CD14-positive monocyte (primary cell): ENCODE measurements around the gene H6PD. TPM values are rescaled to one million over a fixed set of nuclear protein-coding genes. Genes with fewer than 3 reads are reported as not detected.

Experiments used
- DNase-seq, 3 donors: peaks; one replicate each; pipeline ENCODE4 v3.0.0-alpha.2; 2011 to 2022
- H2AFZ ChIP-seq: 2 replicates; pipeline ENCODE4 v1.6.0; 2012; ENCODE audit warnings: mild to moderate bottlenecking, low read depth, low read length, inconsistent platforms; ENCODE audit not compliant: insufficient read depth, poor library complexity, severe bottlenecking
- H3K27ac ChIP-seq, 2 donors: 1 replicate in 1 of 2; 2 replicates in 1 of 2; pipeline ENCODE4 v1.5.1; 2012 to 2013; ENCODE audit warnings: low read length in 2 of 2, control low read depth in 1 of 2, inconsistent platforms in 1 of 2, low read depth in 1 of 2, mild to moderate bottlenecking in 1 of 2
- H3K27me3 ChIP-seq, 2 donors: one replicate each; pipeline versions ENCODE4 v1.6.0 to v1.6.1; 2011 to 2013; ENCODE audit warnings: low read length in 2 of 2; ENCODE audit not compliant: control insufficient read depth in 2 of 2, insufficient read depth in 2 of 2
- H3K36me3 ChIP-seq, 2 donors: replicated peaks in 1 of 2; 1 replicate in 1 of 2; 2 replicates in 1 of 2; pipeline versions ENCODE4 v1.5.1 to v1.6.1; 2012 to 2013; ENCODE audit warnings: low read length in 2 of 2, control low read depth in 1 of 2, inconsistent platforms in 1 of 2, mild to moderate bottlenecking in 1 of 2; ENCODE audit not compliant: insufficient read depth in 2 of 2, control insufficient read depth in 1 of 2
- H3K4me1 ChIP-seq, 2 donors: 1 replicate in 1 of 2; 2 replicates in 1 of 2; pipeline versions ENCODE4 v1.5.1 to v1.6.1; 2012 to 2013; ENCODE audit warnings: low read length in 2 of 2, control low read depth in 1 of 2, inconsistent platforms in 1 of 2, mild to moderate bottlenecking in 1 of 2, moderate library complexity in 1 of 2; ENCODE audit not compliant: insufficient read depth in 2 of 2, control insufficient read depth in 1 of 2
- H3K4me2 ChIP-seq: replicated peaks from 2 replicates; pipeline ENCODE3; 2012; ENCODE audit warnings: low read length, moderate library complexity, mild to moderate bottlenecking; ENCODE audit not compliant: poor library complexity, severe bottlenecking; ENCODE audit errors: extremely low read depth
- H3K4me3 ChIP-seq, 3 experiments: fragments of 200-600 bp in 1 of 3; sonication (generic) in 1 of 3; replicated peaks in 1 of 3; 1 replicate in 2 of 3; 2 replicates in 1 of 3; pipeline ENCODE4 v1.5.1; 2011 to 2013; ENCODE audit warnings: low read length in 3 of 3, mild to moderate bottlenecking in 3 of 3, control low read depth in 2 of 3, low read depth in 2 of 3, inconsistent platforms in 1 of 3, moderate library complexity in 1 of 3
- H3K79me2 ChIP-seq: 2 replicates; pipeline ENCODE4 v1.6.0; 2012; ENCODE audit warnings: mild to moderate bottlenecking, control low read depth, inconsistent platforms, low read length, moderate library complexity; ENCODE audit not compliant: insufficient read depth
- H3K9ac ChIP-seq: 2 replicates; pipeline ENCODE4 v1.6.0; 2017; ENCODE audit warnings: low read length, mild to moderate bottlenecking; ENCODE audit not compliant: insufficient read depth, poor library complexity, severe bottlenecking
- H3K9me3 ChIP-seq, 2 donors: replicated peaks in 1 of 2; 1 replicate in 1 of 2; 2 replicates in 1 of 2; pipeline versions ENCODE4 v1.5.1 to v1.6.1; 2012 to 2013; ENCODE audit warnings: low read length in 2 of 2, control low read depth in 1 of 2; ENCODE audit not compliant: control insufficient read depth in 1 of 2, insufficient read depth in 1 of 2
- H4K20me1 ChIP-seq: 2 replicates; pipeline ENCODE4 v1.6.0; 2012; ENCODE audit warnings: mild to moderate bottlenecking, low read length, control low read depth, moderate library complexity; ENCODE audit not compliant: insufficient read depth
- H3K27ac Mint-ChIP-seq, 7 donors: one replicate each; pipeline ENCODE4 v1.8.0; 2020; ENCODE audit warnings: mild to moderate bottlenecking in 7 of 7, mixed read lengths in 7 of 7, moderate library complexity in 6 of 7, inconsistent platforms in 2 of 7
- H3K27me3 Mint-ChIP-seq, 3 donors: one replicate each; pipeline ENCODE4 v1.8.0; 2021 to 2022; ENCODE audit warnings: low read depth in 3 of 3, mild to moderate bottlenecking in 3 of 3, mixed read lengths in 3 of 3, moderate library complexity in 3 of 3, inconsistent platforms in 1 of 3
- H3K36me3 Mint-ChIP-seq, 2 donors: one replicate each; pipeline ENCODE4 v1.8.0; 2020; ENCODE audit warnings: mixed read lengths in 2 of 2, inconsistent platforms in 1 of 2, mild to moderate bottlenecking in 1 of 2
- H3K4me1 Mint-ChIP-seq: one replicate; pipeline ENCODE4 v1.8.0; 2020; ENCODE audit warnings: mild to moderate bottlenecking, mixed read lengths
- H3K4me3 Mint-ChIP-seq, 2 donors: one replicate each; pipeline ENCODE4 v1.8.0; 2020; ENCODE audit warnings: mild to moderate bottlenecking in 2 of 2, mixed read lengths in 2 of 2, moderate library complexity in 1 of 2
- H3K9me3 Mint-ChIP-seq, 7 donors: one replicate each; pipeline ENCODE4 v1.8.0; 2020 to 2022; ENCODE audit warnings: mixed read lengths in 7 of 7, mild to moderate bottlenecking in 6 of 7, moderate library complexity in 6 of 7, inconsistent platforms in 2 of 7
- WGBS: methylation state at CpG from one replicate; pipeline ENCODE4 v1.1.5; 2013; ENCODE audit warnings: missing lambda C conversion rate; ENCODE audit not compliant: insufficient coverage; 5-methylcytosine and 5-hydroxymethylcytosine counted together
- intact Hi-C, 2 donors: fragments of 100-400 bp; cut with micrococcal nuclease; formaldehyde crosslinking; loops; one replicate each; pipeline versions ENCODE4 v1.15.0 to v1.15.1; 2023
- polyA plus RNA-seq, 3 donors: library from polyadenylated mRNA; depleted of rRNA in 1 of 3; unstranded in 2 of 3; stranded (reverse) in 1 of 3; fragments of 300-500 nt in 2 of 3; fragments of >200 nt in 1 of 3; fragmentation: Illumina TruSeq in 2 of 3; gene quantifications; 1 replicate in 2 of 3; 2 replicates in 1 of 3; pipeline ENCODE4 v1.2.3, GENCODE V29; 2012 to 2021
- TF ChIP-seq, protein P1 (sequence below): fragments of 200-600 bp; IDR thresholded peaks from one replicate; pipeline ENCODE4 v1.8.0; 2022; ENCODE audit warnings: antibody characterized with exemption, mild to moderate bottlenecking

H6PD gene
- polyA plus RNA-seq, 3 donors = 8.6 to 15.9 (median 11.4) TPM

DNA sequence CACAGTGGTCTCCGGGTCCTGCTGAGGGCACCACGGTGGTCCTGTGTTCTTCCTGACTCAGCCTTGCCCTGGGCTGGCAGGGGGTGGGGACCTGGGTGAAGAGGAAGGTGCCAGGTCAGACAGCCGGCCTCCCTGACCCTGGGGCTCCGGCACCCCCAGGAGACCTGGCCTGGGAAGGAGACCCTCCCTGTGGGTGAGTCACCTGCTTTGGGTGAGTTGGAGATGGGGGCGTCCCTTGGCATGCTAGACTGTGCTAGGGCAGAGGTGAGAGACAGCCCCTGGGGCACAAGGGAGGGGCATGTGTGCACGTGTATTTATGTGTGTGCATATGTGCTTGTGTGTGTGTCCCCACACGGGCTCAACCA, 81.5 kb downstream of the H6PD start:
- H3K36me3 ChIP-seq = no peaks in the 10 kb centered on the region
- no peak for DNase-seq
- no peak overlapping the region for H3K27ac Mint-ChIP-seq
- H3K27me3 Mint-ChIP-seq = peaks cover 7 to 23% (median 18%) of the 10 kb centered on the region in 3 donors
- no peaks in the 10 kb centered on the region for H3K4me1 Mint-ChIP-seq
- H3K4me3 ChIP-seq = no peak overlapping the region
- peaks cover 0 to 12% of the 10 kb centered on the region in 2 donors for H3K27me3 ChIP-seq
- H3K4me2 ChIP-seq = no peak overlapping the region
- WGBS = 69% methylated on average over 7 of the region's 7 CpGs
- TF ChIP-seq, protein P1, sequence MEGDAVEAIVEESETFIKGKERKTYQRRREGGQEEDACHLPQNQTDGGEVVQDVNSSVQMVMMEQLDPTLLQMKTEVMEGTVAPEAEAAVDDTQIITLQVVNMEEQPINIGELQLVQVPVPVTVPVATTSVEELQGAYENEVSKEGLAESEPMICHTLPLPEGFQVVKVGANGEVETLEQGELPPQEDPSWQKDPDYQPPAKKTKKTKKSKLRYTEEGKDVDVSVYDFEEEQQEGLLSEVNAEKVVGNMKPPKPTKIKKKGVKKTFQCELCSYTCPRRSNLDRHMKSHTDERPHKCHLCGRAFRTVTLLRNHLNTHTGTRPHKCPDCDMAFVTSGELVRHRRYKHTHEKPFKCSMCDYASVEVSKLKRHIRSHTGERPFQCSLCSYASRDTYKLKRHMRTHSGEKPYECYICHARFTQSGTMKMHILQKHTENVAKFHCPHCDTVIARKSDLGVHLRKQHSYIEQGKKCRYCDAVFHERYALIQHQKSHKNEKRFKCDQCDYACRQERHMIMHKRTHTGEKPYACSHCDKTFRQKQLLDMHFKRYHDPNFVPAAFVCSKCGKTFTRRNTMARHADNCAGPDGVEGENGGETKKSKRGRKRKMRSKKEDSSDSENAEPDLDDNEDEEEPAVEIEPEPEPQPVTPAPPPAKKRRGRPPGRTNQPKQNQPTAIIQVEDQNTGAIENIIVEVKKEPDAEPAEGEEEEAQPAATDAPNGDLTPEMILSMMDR = no peak
- H3K4me3 Mint-ChIP-seq = no peak overlapping the region
- H4K20me1 ChIP-seq = no peaks in the 10 kb centered on the region
- no peak overlapping the region for H3K9ac ChIP-seq
- intact Hi-C loops = no loop called here
- H3K79me2 ChIP-seq = no peaks in the 10 kb centered on the region
- no peak overlapping the region for H3K27ac ChIP-seq
- H3K9me3 ChIP-seq = no peaks in the 10 kb centered on the region
- H3K9me3 Mint-ChIP-seq = no peaks in the 10 kb centered on the region
- no peaks in the 10 kb centered on the region for H3K4me1 ChIP-seq
- no peak overlapping the region for H2AFZ ChIP-seq
- no peaks in the 10 kb centered on the region for H3K36me3 Mint-ChIP-seq

DNA sequence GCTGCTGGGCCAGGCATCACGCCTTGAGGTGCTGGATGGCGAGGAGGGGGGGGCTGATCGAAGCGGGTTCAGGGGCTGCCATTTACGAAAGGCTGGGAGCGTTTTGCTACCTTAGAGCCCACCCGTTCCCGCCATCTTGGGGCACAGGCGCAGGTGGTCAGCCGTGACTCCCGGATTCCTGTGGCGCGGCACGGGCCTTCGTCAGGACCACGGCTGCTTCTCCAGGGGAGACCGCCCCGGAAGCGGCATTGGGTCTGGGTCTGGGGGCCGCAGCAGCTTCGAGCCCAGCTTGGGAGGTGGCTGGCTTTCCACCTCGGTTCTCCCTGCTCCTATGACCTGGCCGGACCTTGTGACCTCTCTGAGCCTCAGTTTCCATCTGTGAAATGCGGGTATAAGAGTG, 81.9 kb downstream of the H6PD start:
- 96% methylated on average over 24 of the region's 24 CpGs for WGBS
- Histone ChIP-seq H3K36me3 (no peaks in the 10 kb centered on the region), H4K20me1 (no peaks in the 10 kb centered on the region), H3K9me3 (no peaks in the 10 kb centered on the region), H2AFZ (no peak overlapping the region), H3K4me3 (no peak overlapping the region), H3K9ac (no peak overlapping the region), H3K27me3 (peaks cover 0 to 12% of the 10 kb centered on the region in 2 donors), H3K4me2 (no peak overlapping the region), H3K27ac (no peak overlapping the region), H3K79me2 (no peaks in the 10 kb centered on the region), H3K4me1 (no peaks in the 10 kb centered on the region)
- H3K4me1 Mint-ChIP-seq = no peaks in the 10 kb centered on the region
- no peak for DNase-seq
- H3K4me3 Mint-ChIP-seq = no peak overlapping the region
- H3K36me3 Mint-ChIP-seq = no peaks in the 10 kb centered on the region
- no peak overlapping the region for H3K27ac Mint-ChIP-seq
- intact Hi-C loops = no loop called here
- no peaks in the 10 kb centered on the region for H3K9me3 Mint-ChIP-seq
- peaks cover 8 to 25% (median 18%) of the 10 kb centered on the region in 3 donors for H3K27me3 Mint-ChIP-seq
- TF ChIP-seq, protein P1 = no peak
